Vagina (tissue), 2 donors: ENCODE data around the gene C10orf120.

ENCODE experiments used
- CTCF ChIP-seq, 3 experiments: fragments of 450-650 bp in 2 of 3; fragments of 200-600 bp in 1 of 3; sonication (generic) in 1 of 3; IDR thresholded peaks; one replicate each; pipeline ENCODE4 v1.5.1; 2017 to 2019; ENCODE audit warnings: antibody characterized with exemption in 3 of 3, mild to moderate bottlenecking in 2 of 3, moderate library complexity in 2 of 3
- POLR2A ChIP-seq, 2 donors: fragments of 450-650 bp; IDR thresholded peaks; one replicate each; pipeline ENCODE4 v1.6.1; 2017; ENCODE audit warnings: antibody characterized with exemption in 2 of 2, mild to moderate bottlenecking in 2 of 2, moderate library complexity in 2 of 2

- TF ChIP-seq CTCF (IDR thresholded peaks at IDR 0.05), result no peak
- TF ChIP-seq POLR2A (IDR thresholded peaks at IDR 0.05), result no peak
Observed at GRCh38 chr10:122707535-122707934, 7.9 kb upstream of the C10orf120 start.
